T47D (cell line): ENCODE data around the gene MYO10.

Experiments used
- DNase-seq, 2 experiments: peaks; one replicate each; pipeline versions ENCODE4 v3.0.0 to v3.0.0-alpha.2; 2011 to 2012; ENCODE audit warnings: low read depth in 1 of 2, low spot score in 1 of 2
- JUND ChIP-seq: IDR thresholded peaks from 2 replicates; pipeline ENCODE4 v1.6.1; 2012; ENCODE audit warnings: low read depth
- in situ Hi-C: cut with HindIII; loops from 2 replicates; pipeline ENCODE4 v1.10.0; 2016; ENCODE audit warnings: low sequenced_read_pairs, low pct_unique_long_range_greater_than_20kb

Gene MYO10

DNA sequence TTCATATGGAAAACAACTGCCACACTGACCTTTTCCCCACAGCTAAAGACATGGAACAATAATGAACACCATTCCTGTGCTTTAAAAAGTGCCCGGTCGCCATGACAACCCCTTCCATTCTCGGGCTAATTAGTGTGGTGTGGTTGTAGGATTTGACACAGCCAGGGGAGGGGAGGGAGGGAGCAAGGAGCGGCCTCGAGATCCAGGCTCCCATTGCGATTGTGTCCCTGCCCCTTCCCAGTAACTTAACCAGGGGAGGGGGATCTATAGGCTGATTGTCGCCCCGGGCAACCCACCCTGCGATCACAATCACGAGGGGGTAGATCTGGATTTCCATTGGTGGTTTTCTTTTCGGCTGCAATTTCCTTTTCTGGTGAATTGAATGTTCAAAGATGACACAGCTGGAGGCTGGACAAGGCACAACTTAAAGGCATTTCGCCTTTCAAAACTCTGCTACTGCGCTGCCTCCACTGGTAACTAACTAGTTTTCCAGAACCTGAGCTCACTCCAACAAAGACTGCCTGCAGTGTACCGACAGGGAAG lies 222.6 kb downstream of the MYO10 start:
- DNase-seq: no peak
- TF ChIP-seq JUND: no peak
- in situ Hi-C loops: no loop called here

GRCh38 chr5:16712620-16713019 lies 223.5 kb downstream of the MYO10 start:
- TF ChIP-seq JUND: no peak
- in situ Hi-C loops: no loop called here

DNA sequence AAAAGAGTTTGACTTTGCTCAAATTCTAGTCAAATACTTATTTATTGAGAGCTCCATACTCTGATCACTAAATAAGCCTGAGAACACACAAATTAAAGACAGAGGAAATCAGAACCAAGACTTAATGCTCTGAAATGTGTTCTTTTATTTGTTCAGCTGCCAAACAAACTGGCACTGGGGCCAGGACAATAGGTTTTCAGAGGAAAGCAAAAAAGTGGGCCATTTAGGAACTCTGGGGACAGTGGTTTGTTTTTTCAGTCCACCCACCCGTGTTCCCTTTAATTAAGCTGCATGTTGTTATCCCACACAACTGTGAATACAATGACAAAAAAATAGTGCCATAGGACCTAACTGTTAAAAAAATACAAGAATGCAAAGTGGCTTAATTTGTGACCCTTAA lies 223.9 kb downstream of the MYO10 start:
- no peak for DNase-seq
- TF ChIP-seq JUND: no peak
- in situ Hi-C loops: no loop called here

More at GRCh38 chr5:16712620-16713019, 223.5 kb downstream of the MYO10 start:
- no peak for DNase-seq

GRCh38 chr5:16709691-16710433 lies 226.2 kb downstream of the MYO10 start:
- DNase-seq: no peak
- no peak for TF ChIP-seq JUND
- in situ Hi-C loops: no loop called here

DNA sequence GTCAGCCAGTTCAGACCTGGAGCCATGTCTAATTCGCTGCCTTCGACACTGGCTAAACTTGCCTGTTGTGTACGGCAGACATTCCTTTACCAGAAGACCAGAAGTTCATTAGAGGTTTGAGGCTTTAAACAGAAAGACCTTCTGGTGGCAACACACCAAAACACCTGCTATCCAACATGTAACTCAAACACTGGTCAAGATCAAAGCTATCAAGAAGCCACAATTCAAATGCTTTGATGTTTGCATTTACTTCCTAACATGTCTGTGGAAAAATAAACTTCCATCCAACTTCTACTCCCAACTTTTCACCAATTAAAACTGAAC lies 228.3 kb downstream of the MYO10 start:
- in situ Hi-C loops: no loop called here
- no peak for DNase-seq
- TF ChIP-seq JUND: no peak

DNA sequence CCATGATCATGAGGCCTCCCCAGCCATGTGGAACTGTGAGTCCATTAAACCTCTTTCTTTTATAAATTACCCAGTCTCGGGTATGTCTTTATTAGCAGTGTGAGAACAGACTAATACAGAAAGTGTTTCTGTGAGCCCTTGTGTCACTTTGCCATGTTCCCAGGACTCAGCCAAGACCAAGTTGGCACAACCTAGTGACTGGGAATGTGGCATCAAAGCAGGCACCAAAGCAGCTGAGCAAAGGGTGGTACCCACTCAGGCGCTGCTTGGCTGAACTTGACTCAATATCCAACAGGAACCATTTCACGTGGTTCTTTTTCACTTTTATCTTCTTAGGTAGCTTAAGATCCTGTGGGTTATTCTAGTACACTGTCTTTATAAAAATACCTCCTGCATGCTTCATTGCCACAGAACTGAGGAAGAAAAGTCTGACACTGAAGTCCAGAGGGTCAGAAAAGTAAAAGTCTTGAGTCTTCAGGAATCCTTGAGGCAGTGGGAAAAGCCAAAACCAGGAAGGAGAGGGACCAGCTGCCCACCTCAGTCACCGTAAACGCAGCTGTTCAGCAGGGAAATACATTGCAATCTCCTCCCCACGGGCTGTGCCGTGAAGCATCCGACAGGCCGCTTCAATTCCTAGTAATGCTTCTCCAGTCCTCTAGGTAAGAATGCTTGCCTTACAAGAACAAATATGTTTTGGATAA lies 228.8 kb downstream of the MYO10 start:
- in situ Hi-C loops: no loop called here
- TF ChIP-seq JUND: no peak
- no peak for DNase-seq

GRCh38 chr5:16704945-16705344 lies 231.1 kb downstream of the MYO10 start:
- no peak for DNase-seq
- no peak for TF ChIP-seq JUND
- in situ Hi-C loops: no loop called here

DNA sequence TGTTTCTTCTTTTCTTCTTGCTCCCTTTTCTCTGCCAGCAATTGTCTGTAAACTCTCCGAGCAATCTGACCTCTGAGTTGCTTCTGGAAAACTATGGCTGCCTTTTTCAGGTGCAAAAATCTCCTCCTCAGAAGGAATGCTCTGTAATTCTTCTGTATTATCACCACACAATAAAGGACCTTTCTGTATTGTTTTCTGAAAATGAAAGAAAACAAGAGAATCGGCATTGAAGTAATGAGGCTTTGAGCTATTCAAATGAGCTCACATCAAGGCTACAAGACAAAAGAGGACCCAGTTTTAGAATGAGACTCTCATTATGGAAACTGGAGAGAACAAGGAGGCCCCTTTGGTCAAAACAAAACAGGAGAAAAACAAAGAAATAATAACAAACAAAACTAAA lies 233.1 kb downstream of the MYO10 start:
- TF ChIP-seq JUND: no peak
- in situ Hi-C loops: no loop called here
- DNase-seq: no peak

DNA sequence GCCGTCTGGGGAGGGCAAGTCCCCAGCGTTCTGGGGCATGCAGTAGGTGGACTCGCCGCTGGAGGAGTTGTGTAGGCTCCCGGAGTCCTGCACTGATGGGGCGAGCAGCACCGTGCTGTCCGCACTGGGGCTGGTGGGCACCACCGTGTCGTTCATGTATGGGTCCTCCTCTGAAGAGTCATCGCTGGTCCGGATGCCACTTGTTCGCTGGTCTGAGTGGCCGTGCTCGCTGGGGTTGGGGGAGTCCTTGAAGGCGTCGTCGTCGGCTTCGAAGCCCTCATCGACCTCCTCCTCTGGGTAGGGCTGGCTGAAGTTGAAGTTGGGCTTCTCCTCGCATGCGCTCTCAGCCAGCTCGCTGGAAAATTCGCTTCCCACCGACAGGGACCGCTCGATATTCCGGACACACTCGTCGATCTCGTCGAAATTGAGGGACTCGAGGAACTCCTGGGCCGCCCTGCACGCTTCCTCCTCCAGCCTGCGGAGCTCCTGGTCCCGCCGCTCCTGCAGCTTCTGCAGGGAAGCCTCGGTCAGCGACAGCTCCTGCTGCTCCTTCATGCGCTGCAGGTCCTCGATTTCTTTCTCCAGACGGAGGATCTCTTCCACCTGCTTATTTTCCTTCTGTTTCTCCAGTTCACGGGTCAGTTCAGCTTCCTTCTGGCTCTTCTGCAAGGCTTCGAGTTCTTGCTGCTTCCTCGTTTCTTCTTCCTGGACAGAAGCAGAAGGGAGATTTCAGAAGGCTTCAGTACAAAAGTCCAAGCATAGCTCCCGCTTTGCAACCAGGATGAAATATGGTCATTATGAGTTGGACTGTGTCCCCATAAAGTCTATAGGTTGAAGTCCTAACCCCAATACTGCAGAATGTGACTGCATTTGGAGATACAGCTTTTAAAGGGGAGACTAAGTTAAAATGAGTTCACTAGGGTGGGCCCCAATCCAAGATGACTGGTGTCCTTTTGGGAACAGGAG lies 234.7 kb downstream of the MYO10 start:
- no peak for DNase-seq
- no peak for TF ChIP-seq JUND
- in situ Hi-C loops: no loop called here

DNA sequence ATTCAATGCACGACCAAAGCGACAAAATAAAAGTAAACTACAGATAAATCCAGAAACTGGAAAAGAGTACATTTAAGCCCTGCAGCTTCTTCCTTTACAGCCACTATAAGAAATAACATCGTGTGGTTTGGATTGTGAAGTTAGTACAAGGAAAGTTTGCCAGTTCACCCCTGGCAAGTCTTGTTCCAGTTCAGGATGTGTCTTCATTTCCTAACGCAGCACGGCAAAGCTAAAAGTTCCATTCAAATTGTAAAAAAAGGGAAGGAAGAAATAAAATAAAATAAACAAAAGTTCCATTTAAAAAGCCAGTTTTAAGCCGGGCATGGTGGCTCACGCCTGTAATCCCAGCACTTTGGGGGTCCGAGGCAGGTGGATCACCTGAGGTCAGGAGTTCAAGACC lies 236.0 kb downstream of the MYO10 start:
- DNase-seq: no peak
- TF ChIP-seq JUND: no peak
- in situ Hi-C loops: no loop called here

- in situ Hi-C loops: no loop called here
These were observed 240.3 kb downstream of the MYO10 start for GRCh38 chr5:16695779-16696178.

GRCh38 chr5:16693879-16694278 lies 242.2 kb downstream of the MYO10 start:
- no peak for DNase-seq
- in situ Hi-C loops: no loop called here
- no peak for TF ChIP-seq JUND

More at GRCh38 chr5:16695779-16696178, 240.3 kb downstream of the MYO10 start:
- DNase-seq: no peak
- no peak for TF ChIP-seq JUND
